ENCODE results near the gene PHRF1.

DNA sequence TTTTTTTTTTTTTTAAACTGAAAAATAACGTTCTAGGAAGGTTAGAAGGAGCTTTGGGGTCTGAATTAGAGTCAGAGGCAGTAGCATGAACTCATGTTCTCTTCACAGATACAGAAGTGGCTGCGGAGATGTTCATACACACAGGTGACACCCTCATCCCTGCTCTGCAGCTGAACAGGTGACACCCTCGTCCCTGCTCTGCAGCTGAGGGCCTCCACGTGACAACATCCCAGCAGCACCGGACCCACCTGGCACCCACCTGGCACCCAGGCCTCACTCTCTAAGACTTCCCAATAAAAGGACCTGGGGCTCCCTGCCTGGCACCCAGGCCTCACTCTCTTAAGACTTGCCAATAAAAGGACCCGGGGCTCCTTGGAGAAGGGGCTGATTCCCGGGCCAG lies 80.6 kb downstream of the PHRF1 start:
- TF ChIP-seq EZH2 (IDR thresholded peaks at IDR 0.05; ENCODE audit: borderline replicate concordance): no peak
- no peak for TF ChIP-seq CTCF (IDR thresholded peaks at IDR 0.05; ENCODE audit: poor library complexity)

Measured in hepatocyte (in vitro differentiated cells).